GM12878 (cell line): Measurements from ENCODE around the gene KRTAP12-1. TPM values are rescaled to one million over a fixed set of nuclear protein-coding genes. Genes with fewer than 3 reads are reported as not detected.
"Not testable (repeated sequence)": the region's sequence is repeated elsewhere in the genome, so short reads cannot be mapped to it uniquely, and the experiment has no call there.

Source experiments
- ATAC-seq: fragments of 200-7000 bp; cut with Tn5 transposase; 3 replicates; pipeline ENCODE4 v1.9.1; 2020; ENCODE audit warnings: mild to moderate bottlenecking, moderate library complexity
- BruUV-seq: library from RNA; stranded (reverse); fragments of 400-500 nt; replicated peaks from 2 replicates; lab custom pipeline; 2021; lab: Mats Ljungman, UMichigan
- CTCF ChIA-PET: fragments of 300-600 bp; sonication (Branson Sonifier 250); formaldehyde crosslinking; extraction: SDS; loops from one replicate; lab custom pipeline; 2021; ENCODE audit warnings: inconsistent platforms; lab: Yijun Ruan, JAX
- POLR2A ChIA-PET: fragments of 350-600 bp; formaldehyde crosslinking; extraction: SDS; loops from one replicate; lab custom pipeline; 2021; ENCODE audit warnings: inconsistent platforms; lab: Charles Lee
- RAD21 ChIA-PET: fragments of 300-600 bp; sonication (Branson Sonifier 250); formaldehyde crosslinking; loops from one replicate; lab custom pipeline; 2023; ENCODE audit warnings: antibody characterized with exemption; ENCODE audit not compliant: unreplicated experiment; lab: Charles Lee
- SMC1A ChIA-PET: fragments of 300-600 bp; sonication (Branson Sonifier 250); formaldehyde crosslinking; loops from one replicate; lab custom pipeline; 2023; ENCODE audit not compliant: unreplicated experiment, uncharacterized antibody; lab: Charles Lee
- DNase-seq: peaks from one replicate; pipeline ENCODE4 v3.0.0-alpha.2; 2011; ENCODE audit warnings: low read depth, low spot score
- FAIRE-seq: peaks from 3 replicates; lab custom pipeline; 2011; peaks lifted over from hg19 to GRCh38; lab: Jason Lieb, UNC
- H2AFZ ChIP-seq: 2 replicates; pipeline ENCODE4 v1.6.0; 2011; ENCODE audit warnings: low read depth, low read length, control low read depth; ENCODE audit not compliant: control insufficient read depth
- H3K27ac ChIP-seq: 2 replicates; pipeline ENCODE4 v1.5.1; 2011; ENCODE audit warnings: control low read depth; ENCODE audit not compliant: control insufficient read depth, insufficient read depth
- H3K27me3 ChIP-seq, 2 experiments: replicated peaks in 1 of 2; 2 replicates each; pipeline versions ENCODE4 v1.6.0 to v1.6.1; 2011; ENCODE audit warnings: low read length in 1 of 2; ENCODE audit not compliant: control insufficient read depth in 2 of 2, insufficient read depth in 2 of 2
- H3K36me3 ChIP-seq, 2 experiments: 2 replicates each; pipeline ENCODE4 v1.5.1; 2011; ENCODE audit warnings: low read length in 1 of 2; ENCODE audit not compliant: control insufficient read depth in 2 of 2, insufficient read depth in 2 of 2
- H3K4me1 ChIP-seq: 2 replicates; pipeline ENCODE4 v1.6.1; 2011; ENCODE audit warnings: mild to moderate bottlenecking, low read length, moderate library complexity, mixed read lengths; ENCODE audit not compliant: control insufficient read depth, insufficient read depth
- H3K4me2 ChIP-seq: 2 replicates; pipeline ENCODE4 v1.6.0; 2011; ENCODE audit warnings: control low read depth; ENCODE audit not compliant: control insufficient read depth, insufficient read depth
- H3K4me3 ChIP-seq: fragments of 200-600 bp; sonication (generic); 2 replicates; pipeline ENCODE4 v1.5.1; 2016
- H3K79me2 ChIP-seq: 2 replicates; pipeline ENCODE4 v1.6.0; 2011; ENCODE audit warnings: low read length; ENCODE audit not compliant: control insufficient read depth, insufficient read depth
- H3K9ac ChIP-seq: 2 replicates; pipeline ENCODE4 v1.8.0; 2011; ENCODE audit warnings: low read length, control low read depth, mixed read lengths; ENCODE audit not compliant: control insufficient read depth, insufficient read depth
- H3K9me3 ChIP-seq: replicated peaks from 3 replicates; pipeline ENCODE4 v1.5.1; 2011; ENCODE audit warnings: mild to moderate bottlenecking, low read length; ENCODE audit not compliant: control insufficient read depth, insufficient read depth
- H4K20me1 ChIP-seq: 2 replicates; pipeline ENCODE4 v1.6.0; 2011; ENCODE audit not compliant: control insufficient read depth, insufficient read depth
- WGBS: methylation state at CpG from one replicate; pipeline ENCODE4 v1.1.6; 2016; ENCODE audit warnings: low lambda C conversion rate; ENCODE audit not compliant: insufficient replicate concordance, insufficient coverage; ENCODE audit errors: missing lambda C conversion rate; 5-methylcytosine and 5-hydroxymethylcytosine counted together
- in situ Hi-C: fragments of 300-500 bp; cut with MboI; formaldehyde crosslinking; loops from 9 replicates; pipeline ENCODE4 v1.14.3; 2018; ENCODE audit warnings: mixed read lengths
- intact Hi-C: fragments of 100-400 bp; cut with micrococcal nuclease; formaldehyde crosslinking; loops from one replicate; pipeline ENCODE4 v1.14.2; 2022; ENCODE audit not compliant: unreplicated experiment
- polyA plus RNA-seq, 11 experiments: library from polyadenylated mRNA; depleted of rRNA in 4 of 11; unstranded in 6 of 11; stranded (reverse) in 5 of 11; fragments of >200 nt; fragmentation: Nextera tagmentation in 4 of 11; fragmentation: Illumina TruSeq in 1 of 11; extraction: Ambion mirVana in 4 of 11; extraction: Trizol in 1 of 11; gene quantifications; 1 replicate in 1 of 11; 2 replicates in 10 of 11; pipeline versions ENCODE4 v1.2.1 to v1.2.3, GENCODE V29; 2011 to 2016; ENCODE audit warnings: inconsistent platforms in 2 of 11, missing spikeins in 2 of 11, low read depth in 1 of 11
- total RNA-seq, 4 experiments: library from RNA; depleted of rRNA in 3 of 4; stranded (reverse); fragments of >200 nt in 3 of 4; fragmentation: Illumina TruSeq in 1 of 4; extraction: Trizol in 1 of 4; gene quantifications; 2 replicates each; pipeline versions ENCODE4 v1.2.1 to v1.2.3, GENCODE V29; 2013 to 2021

The KRTAP12-1 gene
- total and polyA plus RNA-seq, 10 of the 15 experiments (the other 5 are each of a cell fraction or from before 2014, with no cell fraction given) = not detected

GRCh38 chr21:44638506-44639330 lies 43.2 kb downstream of the KRTAP12-1 start:
- H3K9me3 ChIP-seq, RAD21 ChIA-PET, ATAC-seq, intact Hi-C loops, H3K4me3 ChIP-seq, POLR2A ChIA-PET, CTCF ChIA-PET, BruUV-seq, H3K9ac ChIP-seq, H4K20me1 ChIP-seq, in situ Hi-C loops, H3K79me2 ChIP-seq, H3K36me3 ChIP-seq, H3K27me3 ChIP-seq, H3K27ac ChIP-seq, FAIRE-seq, H3K4me1 ChIP-seq, H2AFZ ChIP-seq, SMC1A ChIA-PET, DNase-seq, H3K4me2 ChIP-seq: not testable (repeated sequence)
- 35% methylated on average over 21 of the region's 21 CpGs for WGBS

- RAD21 ChIA-PET, CTCF ChIA-PET, H3K36me3 ChIP-seq, H3K9me3 ChIP-seq, in situ Hi-C loops, ATAC-seq, H3K4me1 ChIP-seq, H3K4me3 ChIP-seq, DNase-seq, H2AFZ ChIP-seq, H3K27ac ChIP-seq, BruUV-seq, H4K20me1 ChIP-seq, H3K4me2 ChIP-seq, intact Hi-C loops, H3K9ac ChIP-seq, FAIRE-seq, SMC1A ChIA-PET, POLR2A ChIA-PET, H3K79me2 ChIP-seq, H3K27me3 ChIP-seq: not testable (repeated sequence)
- 43% methylated on average over 5 of the region's 12 CpGs for WGBS
These were observed 44.1 kb downstream of the KRTAP12-1 start for GRCh38 chr21:44637851-44638348.
